RKO (cell line): ENCODE measurements around the gene NECAB2.
A peak's percentile ranks its signal among the peaks of the same experiment; 100 is the strongest.

Experiments used
- DNase-seq: peaks from one replicate; pipeline ENCODE4 v3.0.0-alpha.2; 2016; ENCODE audit warnings: low spot score

The NECAB2 gene

DNA sequence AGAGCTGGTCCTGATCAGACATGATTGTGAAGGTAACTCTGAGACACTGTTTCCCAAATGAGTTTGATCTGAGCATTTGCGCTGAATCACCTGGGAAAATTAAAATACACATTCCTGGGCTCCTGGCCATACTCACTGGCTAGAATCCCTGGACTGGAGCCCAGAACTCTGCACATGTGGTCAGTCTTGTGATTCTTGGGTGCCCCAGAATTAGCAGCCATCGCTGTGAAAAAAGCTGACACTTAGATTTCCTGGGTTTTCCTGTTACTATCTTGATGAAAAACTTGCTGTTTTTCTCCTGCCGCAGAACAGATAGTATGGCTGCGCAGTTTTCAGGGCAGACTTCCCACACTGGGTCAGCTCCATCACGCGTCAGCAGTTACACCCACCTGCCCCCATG, 24.6 kb downstream of the NECAB2 start:
- no peak for DNase-seq

GRCh38 chr16:83994087-83994486, 26.0 kb downstream of the NECAB2 start:
- DNase-seq, result peak; percentile 80

- DNase-seq, result no peak
These were observed 26.7 kb downstream of the NECAB2 start for GRCh38 chr16:83994703-83995102.

- no peak for DNase-seq
These were observed 27.7 kb downstream of the NECAB2 start for GRCh38 chr16:83995754-83996153.

- no peak for DNase-seq
These were observed 28.6 kb downstream of the NECAB2 start for GRCh38 chr16:83996481-83997252.

DNA sequence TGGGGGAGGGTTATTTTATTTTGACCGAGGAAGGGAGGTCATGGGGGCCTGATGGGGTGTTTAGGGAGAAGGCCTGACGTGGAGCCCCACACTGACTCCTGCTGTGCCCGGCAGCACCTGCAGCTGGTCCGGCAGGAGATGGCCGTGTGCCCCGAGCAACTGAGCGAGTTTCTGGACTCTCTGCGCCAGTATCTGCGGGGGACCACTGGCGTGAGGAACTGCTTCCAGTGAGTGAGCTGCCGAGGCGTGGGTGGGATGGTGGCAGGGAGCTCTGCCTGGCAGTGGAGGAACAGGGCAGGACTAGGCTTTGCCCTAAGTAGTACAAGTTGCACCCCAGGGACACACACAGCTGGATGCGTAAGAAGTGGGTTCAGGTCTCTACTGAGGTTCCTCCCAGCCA, 30.0 kb downstream of the NECAB2 start:
- no peak for DNase-seq

DNA sequence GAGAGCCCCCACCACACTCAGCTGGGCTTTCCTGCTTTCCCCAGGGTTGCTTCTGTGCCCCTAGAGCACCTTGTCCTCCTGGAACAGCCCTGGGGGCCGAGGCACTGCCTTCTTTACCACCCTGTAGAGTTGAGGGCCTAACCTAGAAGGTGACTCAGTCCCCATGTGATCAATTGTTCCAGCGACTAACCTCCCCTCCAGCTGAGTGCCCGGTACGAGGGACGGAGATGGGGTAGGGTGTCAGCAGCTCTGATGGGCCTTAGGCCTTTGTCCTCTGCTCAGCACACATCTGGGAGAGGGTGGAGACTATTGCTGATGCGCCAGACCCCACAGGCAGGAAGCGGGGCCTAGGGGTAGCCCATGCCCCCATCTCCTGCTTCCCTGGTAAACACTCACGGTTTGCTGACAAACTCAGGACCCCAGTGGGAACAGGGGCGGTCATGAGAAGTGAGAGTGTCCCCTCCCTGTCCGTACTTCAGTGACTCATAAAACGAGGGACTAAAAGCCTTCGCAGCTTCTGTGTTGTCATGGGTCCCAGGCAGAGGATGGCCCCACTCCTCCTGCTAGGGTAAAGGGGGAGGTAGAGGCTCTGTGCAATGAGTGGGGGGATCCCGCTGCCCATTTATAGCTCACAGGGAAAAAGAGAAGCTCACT, 33.1 kb downstream of the NECAB2 start:
- DNase-seq, result no peak

DNA sequence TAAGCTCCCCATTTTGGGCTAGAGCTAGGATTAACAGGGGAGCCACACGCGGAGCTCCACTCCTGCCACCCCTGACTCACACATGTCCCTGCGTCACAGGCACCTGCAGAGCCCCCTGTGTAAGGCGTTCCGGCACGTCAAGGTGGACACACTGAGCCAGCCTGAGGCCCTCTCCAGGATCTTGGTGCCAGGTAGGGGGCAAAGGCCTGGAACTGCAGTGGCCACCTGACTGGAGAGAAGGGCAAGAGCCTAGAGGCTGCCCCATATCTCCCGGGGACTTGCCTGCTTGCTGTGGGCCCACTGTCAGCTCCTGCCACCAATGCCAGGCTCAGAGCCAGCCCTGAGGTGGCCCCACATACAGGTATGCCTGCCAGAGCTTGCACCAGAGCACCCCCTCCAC, 33.7 kb downstream of the NECAB2 start:
- DNase-seq, result no peak

DNA sequence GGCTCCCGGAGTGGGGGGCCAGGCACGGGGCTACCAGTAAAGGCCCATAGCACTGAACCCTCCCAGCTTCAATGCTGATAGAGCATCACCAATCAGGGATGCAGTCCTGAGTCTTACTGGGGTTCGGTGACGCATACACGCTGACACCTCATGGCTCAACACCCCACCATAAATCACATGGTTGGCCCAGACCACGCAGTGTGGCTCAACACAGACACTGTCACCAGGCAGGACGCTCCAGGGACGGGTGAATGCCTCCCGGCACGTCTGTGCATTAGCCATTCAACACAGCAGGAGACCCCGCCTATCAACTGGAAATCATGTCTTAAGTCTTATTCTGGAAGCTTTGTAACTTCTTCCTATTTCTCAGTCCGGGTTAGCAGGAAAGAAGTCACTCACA, 35.0 kb downstream of the NECAB2 start:
- peak; percentile 76 for DNase-seq

DNA sequence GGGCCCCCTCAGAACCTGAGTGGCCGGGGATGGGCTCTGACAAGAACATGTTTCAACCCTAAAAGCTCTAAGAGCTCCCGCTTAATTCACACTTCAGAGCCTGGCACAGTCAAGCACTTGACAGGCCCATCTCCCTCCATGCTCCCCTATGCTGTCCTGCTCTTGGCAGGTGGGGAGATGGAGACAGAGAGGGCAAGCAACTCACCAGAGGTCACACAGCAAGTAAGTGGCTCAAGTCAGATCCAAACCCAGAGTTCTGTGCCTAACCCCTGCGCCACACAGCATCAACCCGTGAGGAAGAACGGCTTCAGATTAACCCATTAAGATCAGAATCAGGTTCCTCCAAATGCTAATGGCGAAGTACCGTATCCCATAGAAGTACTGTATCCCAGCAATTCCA, 36.4 kb downstream of the NECAB2 start:
- no peak for DNase-seq

DNA sequence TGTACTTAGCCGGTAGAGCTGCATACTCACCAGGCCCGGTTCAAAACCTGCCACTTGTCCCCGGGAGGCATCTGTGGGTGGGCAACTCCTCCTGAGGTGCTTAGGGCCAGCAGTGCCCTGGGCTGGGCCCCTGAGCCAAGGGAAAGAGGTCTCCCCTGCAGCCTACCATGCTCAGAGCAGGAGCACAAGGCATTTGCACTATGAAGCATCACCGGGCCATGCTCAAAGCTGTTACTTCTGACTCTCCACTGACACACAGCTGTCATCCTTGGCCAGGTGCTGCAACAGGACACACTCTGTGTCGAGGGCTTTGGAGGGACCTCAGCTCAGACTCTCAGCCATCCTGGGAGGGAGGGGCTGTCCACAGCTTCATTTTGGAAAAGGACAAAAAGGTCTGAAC, 37.3 kb downstream of the NECAB2 start:
- no peak for DNase-seq

- no peak for DNase-seq
These were observed 39.5 kb downstream of the NECAB2 start for GRCh38 chr16:84007520-84007919.

- DNase-seq, result no peak
These were observed 39.9 kb downstream of the NECAB2 start for GRCh38 chr16:84007965-84008364.

- DNase-seq, result no peak
These were observed 41.2 kb downstream of the NECAB2 start for GRCh38 chr16:84009282-84009681.

- DNase-seq, result peak; percentile 54
These were observed 45.9 kb downstream of the NECAB2 start for GRCh38 chr16:84013787-84014569.

DNA sequence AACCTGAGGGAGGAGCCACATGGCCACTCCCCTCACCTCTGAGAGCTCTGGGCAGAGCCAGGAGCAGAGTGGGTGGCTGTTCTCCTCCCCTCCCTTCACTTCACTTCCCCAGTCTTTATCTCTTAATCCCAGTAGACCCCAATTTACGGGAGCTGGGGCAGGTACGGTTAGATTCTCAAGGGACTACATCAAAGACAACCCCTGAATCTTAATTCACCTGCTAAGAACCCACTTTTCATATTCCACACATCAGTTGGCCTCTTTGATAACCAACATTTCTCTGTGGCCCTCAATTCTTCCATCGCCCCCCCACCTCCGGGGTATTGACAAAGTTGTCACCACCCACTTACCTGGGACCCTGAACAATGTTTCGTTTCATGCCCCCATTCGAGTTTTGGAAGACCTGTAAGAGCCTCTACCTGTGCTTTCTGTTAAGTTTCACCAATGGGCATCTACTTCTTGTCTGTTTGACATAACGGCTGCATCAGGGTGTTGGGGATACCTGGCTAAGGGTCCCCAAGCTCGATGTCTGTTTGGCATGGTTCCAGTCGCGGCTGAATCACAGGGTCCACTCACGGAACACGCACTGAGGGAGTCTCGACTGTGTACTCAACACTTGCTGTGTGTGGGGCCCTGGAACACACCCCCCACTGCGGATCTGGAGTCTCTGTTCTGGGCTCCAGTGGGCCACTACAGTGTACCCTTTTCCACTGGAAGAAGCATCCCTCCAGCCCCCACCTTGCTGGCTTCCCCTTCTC, 46.7 kb downstream of the NECAB2 start:
- no peak for DNase-seq

- DNase-seq, result no peak
These were observed 47.4 kb downstream of the NECAB2 start for GRCh38 chr16:84015399-84015798.

DNA sequence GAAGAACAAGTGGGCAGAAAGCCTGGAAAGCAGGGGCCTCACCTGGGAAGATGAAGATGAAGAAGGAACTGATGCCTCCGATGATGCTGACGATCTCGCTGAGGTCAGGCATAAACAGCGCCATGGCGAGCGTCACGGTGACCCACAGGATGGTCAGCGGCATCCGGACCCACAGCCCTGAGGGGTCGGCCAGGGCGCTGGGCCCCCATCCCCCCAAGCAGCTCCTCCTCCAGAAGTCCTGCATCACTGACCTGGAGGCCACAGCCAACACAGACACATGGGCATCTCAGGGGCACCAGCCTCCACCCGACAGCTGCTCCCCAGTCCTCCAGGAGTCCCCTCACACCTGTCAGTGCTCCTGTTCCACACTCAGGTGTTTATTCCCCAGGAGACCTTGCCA, 48.4 kb downstream of the NECAB2 start:
- DNase-seq, result no peak

GRCh38 chr16:84018710-84019109, 50.7 kb downstream of the NECAB2 start:
- no peak for DNase-seq

GRCh38 chr16:84020353-84020752, 52.3 kb downstream of the NECAB2 start:
- DNase-seq, result no peak

DNA sequence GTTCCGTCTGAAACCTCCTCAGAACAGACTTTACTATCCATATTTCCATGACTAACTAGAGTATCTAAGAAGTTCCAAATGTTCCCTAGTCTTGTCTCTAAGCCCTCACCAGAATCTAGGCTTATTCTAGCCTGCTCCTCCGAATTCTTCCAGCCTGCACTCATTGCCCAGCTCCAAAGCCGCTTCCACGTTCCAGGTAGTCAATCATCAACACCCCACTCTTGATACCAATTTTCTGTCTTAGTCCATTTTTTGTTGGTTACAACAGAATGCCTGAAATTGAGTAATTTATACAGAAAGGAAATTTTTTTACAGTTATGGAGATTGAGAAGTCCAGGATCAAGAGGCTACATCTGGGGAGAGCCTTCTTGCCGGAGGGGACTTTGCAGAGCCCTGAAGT, 53.4 kb downstream of the NECAB2 start:
- DNase-seq, result no peak

- no peak for DNase-seq
These were observed 54.6 kb downstream of the NECAB2 start for GRCh38 chr16:84022644-84023043.
